HuH-7 (cell line): ENCODE results near the gene ANKRD24.
"Not testable (repeated sequence)": the region's sequence is repeated elsewhere in the genome, so short reads cannot be mapped to it uniquely, and the experiment has no call there.

Experiments
- DNase-seq: peaks from one replicate; pipeline ENCODE4 v3.0.0; 2011; ENCODE audit warnings: low spot score

ANKRD24 gene

GRCh38 chr19:4267901-4268815 is 85.7 kb downstream of the ANKRD24 start:
- DNase-seq: no peak

GRCh38 chr19:4268816-4269430 is 86.4 kb downstream of the ANKRD24 start:
- no peak for DNase-seq

GRCh38 chr19:4272894-4273293 is 90.4 kb downstream of the ANKRD24 start:
- no peak for DNase-seq

- DNase-seq: not testable (repeated sequence)
These were observed 91.8 kb downstream of the ANKRD24 start for GRCh38 chr19:4274321-4274686.
